ENCODE results near the gene WDR47.
"Not testable (repeated sequence)": the region's sequence is repeated elsewhere in the genome, so short reads cannot be mapped to it uniquely, and the experiment has no call there.

WDR47 gene

DNA sequence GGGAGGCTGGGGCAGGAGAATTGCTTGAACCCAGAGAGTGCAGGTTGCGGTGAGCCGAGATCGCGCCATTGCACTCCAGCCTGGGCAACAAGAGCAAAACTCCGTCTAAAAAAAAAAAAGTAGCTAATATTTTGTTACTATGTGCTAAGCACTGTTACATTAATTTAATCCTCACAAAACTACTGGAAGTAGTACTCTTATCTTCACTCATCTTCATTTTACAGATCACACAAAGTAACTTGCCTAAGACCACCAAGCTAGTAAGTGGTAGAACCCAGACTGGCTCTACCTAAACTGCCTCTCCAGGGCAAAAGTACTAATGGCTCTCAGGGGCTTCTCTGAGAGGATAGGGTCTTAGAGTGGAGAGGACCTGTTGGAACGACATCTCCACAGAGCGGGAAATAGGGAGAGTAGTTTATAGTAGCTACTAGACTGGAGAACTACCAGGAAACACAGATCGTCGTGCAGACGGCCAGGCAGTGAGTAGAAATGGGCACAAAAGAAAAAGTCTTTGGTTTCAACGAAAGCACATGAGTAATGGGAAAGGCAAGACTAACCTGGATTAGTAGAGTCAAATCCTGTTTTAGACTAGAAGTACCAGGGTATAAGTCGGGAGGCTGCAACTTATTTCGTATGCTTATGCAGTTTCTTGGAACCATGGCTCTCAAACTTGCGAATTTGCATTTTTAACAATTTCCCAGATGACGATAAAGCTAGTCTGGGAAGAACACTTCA, 80.0 kb downstream of the WDR47 start:
- DNase-seq = no peak

DNA sequence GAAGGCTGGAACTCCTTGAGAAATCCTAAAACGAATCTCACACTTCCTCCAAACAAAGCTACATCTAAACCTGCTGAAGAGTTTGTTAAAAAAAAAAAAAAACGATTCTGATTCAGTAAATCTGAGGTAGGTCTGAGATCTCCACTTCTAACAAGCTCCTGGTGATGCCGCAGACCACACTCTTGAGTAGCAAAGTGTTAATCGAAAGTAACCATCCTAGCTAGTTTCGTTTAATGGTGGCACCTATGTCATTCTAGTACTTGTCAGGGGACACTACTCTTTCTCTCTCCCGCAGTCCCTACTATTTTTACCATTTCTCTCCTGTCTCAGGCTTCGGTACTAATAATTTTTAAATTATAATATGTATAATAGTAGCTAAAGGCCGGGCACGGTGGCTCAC, 80.7 kb downstream of the WDR47 start:
- no peak for DNase-seq

DNA sequence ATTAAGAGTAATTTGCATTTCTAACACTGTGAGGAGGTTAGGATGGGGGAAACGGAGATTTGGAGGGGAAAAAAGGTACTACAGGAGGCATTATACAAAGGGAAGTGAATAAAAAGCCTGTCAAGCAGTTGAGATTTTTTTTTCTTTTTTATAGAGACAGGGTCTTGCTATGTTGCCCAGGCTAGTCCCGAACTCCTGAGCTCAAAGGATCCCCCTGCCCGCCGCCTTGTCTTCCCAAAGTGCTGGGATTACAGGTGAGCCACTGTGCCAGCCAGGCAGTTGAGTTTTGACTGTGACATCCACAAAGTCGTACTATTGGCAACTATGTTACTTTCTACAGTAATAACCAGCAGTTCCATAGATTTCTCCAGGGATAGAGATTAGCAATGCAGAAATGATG, 81.2 kb downstream of the WDR47 start:
- DNase-seq = no peak

DNA sequence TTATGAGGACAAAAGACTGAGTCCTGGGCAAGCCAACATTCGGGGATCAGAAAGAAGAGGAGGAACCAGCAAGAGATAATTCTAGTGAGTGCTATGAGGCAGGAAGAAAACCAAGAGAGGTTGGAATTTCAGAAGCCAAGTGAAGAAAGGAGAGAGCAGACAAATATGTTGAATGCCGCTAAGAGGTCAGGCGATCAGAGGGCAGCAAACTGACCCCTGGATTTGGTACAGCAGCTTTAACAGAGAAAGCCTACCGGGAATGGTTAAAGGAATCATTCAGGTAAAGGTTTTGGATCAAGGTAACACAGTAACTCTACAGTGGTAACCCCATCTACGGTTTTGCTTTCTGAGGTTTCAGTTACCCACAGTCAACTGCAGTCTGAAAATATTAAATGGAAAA, 84.0 kb downstream of the WDR47 start:
- DNase-seq = no peak

DNA sequence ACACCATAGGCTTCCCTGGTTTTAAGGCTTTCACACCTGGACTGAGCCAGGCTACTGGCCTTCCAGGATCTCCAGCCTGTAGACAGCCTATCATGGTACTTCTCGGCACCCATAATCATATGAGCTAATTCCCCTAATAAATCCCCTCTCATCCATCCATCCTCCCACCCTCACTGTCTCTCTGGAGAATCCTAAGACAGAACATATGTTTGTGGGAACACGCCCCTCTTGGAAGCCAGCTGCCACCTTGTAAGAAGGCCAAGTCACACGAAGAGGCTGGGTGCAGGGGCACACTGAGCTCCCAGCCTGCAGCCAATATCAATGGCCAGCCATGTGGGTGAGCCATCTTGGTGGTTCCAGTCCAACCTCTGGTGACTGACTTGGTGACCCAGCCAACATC, 86.0 kb downstream of the WDR47 start:
- DNase-seq = no peak

DNA sequence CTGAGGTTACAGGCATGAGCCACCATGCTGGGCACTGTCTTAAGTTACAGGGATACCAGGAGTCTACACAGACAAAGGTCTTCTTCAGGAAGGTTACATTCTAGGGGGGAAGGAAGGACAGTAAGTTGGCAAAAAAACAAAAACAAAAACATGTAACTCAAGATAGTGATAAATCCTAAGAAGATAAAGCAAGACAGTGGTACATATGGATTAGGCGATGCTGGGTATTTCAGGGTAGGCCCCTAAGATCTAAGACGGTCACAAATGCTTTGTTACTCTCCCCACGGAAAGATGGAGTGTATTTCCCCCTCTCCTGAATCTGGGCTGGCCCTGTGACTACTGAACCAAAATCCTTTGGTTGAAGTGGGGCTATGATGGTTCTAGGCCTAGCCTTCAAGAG, 86.8 kb downstream of the WDR47 start:
- DNase-seq = no peak

DNA sequence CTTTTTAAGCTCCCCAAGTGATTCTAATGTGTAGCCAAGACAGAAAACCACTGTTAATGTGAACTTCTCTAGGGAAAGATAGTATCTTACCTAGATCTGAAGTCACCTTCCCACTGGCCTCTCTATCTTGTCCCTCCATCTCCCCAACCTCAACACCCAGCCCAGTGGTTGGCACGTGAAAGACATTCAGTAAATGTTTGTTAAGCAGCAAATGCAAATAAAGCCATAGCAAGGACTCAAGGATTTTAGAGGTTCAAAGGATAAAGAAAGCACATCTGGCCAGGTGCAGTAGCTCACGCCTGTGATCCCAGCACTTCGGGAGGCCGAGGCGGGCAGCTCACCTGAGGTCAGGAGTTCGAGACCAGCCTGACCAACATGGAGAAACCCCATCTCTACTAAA, 88.5 kb downstream of the WDR47 start:
- no peak for DNase-seq

DNA sequence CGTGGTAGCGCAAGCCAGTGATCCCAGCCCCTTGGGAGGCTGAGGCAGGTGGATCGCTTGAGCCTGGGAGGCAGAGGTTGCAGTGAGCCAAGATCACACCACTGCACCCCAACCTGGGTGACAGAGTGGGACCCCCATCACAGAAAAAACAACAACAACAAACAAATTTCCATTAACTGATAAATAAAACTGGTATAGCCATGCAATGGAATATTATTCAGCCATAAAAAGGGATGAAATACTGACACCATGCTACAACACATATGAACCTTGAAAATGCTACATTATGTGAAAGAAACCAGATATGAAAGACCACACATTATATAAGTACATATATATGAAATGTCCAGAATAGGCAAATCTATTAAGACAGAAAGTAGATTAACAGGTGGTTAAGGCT, 90.7 kb downstream of the WDR47 start:
- no peak for DNase-seq

DNA sequence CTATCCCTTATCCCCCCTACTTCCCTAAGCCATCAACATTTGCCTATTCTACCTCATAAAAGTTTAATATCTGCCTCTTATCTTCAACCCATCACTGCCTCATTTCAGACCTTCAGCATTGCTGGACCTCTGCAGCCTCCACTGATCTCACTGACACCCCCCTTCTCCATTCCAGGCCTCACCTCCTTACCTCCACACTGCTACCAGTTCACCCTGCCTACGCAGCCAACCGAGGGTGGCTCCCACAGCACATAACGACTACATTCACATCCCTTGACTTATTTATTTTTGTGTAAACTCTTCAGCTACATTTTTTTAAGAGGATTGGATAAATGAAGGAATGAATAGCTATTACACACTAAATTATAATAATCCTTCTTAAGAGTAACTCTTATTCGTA, 92.9 kb downstream of the WDR47 start:
- DNase-seq = no peak

DNA sequence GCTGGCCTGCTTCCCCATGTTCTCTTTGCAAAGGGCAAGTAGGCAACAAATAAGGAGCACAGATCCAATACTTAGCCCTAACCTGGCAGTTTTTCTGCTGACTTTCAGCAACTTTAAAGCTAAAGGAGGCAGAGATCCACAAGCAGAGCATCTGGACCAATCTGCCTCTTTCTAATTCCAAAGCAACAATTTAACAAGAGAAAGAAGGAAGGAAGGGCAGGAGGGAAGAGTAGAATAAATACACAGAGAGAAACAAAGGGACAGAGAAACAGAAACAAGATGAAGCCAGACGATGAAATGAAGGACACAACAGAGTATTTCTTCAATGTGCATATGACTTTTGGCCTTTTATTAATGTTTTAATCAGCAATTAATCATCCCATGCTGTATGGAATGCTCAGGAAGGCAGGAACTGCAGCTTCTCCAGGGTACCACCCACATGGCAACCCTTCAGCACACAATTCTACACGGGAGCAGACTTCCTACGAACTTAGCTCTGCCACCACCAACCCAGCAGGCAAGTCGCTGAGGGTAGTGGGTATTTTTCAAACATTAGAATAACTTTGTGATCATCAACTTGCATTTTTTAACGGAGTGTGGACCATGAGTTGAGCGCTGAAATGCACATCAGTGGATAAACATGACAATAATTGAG, 93.9 kb downstream of the WDR47 start:
- DNase-seq = no peak

DNA sequence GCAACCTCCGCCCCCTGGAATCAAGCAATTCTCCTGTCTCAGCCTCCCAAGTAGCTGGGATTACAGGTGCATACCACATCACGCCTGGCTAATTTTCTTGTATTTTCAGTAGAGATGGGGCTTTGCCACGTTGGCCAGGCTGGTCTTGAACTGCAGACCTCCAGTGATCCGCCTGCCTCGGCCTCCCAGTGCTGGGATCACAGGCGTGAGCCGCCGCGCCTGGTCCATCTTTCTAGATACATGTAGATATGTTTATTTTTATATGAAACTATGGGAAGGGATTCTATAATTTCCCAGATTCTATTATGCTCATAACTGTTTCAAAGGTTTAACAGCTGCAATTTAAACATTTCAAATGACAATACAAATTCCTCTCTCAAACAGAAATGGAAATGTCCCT, 105.7 kb downstream of the WDR47 start:
- no peak for DNase-seq

DNA sequence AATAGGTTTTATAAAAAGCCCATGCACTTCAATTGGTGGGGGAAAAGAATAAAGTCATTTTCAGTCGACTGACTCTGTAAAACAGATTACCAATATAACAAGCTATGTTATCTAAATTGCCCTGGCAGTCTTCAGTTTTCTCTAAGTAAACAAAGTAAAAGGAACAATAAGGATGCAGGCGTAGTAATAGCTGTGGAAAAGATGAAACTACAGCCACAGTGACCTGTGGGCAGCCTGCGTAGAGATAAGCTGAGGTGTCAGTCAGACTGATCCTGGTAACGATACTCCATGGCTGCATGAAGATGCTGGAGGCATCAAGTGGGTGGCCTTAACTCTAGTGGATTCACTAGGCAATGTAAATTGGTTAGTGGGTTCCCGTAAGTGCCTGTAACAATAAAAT, 108.0 kb downstream of the WDR47 start:
- no peak for DNase-seq

DNA sequence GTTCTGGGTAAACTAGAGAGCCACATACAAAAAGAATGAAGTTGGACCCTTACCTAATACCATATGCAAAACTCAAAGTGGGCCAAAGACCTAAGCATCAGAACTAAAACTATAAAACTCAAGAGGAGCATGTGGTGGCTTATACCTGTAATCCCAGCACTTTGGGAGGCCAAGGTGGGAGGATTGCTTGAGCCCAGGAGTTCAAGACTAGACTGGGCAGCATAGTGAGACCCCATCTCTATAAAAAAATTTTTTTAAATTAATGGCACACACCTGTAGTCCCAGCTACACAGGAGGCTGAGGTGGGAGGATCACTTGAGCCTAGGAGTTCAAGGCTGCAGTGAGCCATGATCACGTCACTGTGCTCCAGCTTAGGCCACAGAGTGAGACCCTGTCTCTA, 114.3 kb downstream of the WDR47 start:
- not testable (repeated sequence) for DNase-seq

DNA sequence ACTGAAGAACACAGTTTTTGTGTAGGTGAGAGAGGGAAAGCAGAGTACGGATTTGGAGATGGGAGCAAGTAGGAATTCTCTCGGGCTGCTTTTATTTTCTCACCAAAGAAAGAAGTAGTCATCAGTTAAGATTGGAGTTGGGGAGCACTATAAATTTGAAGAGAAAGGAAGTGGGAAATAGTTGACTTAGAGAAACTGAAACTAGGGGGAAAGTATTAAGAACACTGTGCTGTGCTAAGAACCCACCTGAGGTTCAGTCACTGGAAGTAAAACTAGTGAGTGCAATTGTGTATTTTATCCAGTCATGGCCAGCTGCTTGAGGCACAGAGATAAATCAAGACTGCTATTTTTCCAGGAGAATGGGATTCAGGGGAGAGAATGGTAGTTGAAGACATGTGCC, 116.0 kb downstream of the WDR47 start:
- DNase-seq = no peak

Data from CD4-positive, alpha-beta T cell treated with Interleukin-17A for 4 hours (primary cell).